ENCODE data around the gene TRABD2A. TPM values are rescaled to one million over a fixed set of nuclear protein-coding genes. Genes with fewer than 3 reads are reported as not detected.

Gene TRABD2A
- total and polyA plus RNA-seq, 7 donors: 0.16 to 46.4 (median 3.6) TPM

GRCh38 chr2:84793641-84794040 lies 87.2 kb downstream of the TRABD2A start:
- no peaks in the 10 kb centered on the region for H3K36me3 ChIP-seq
- intact Hi-C loops (cut with DNase I): no loop called here
- no peak overlapping the region for H3K4me3 ChIP-seq
- TF ChIP-seq EP300 (IDR thresholded peaks at IDR 0.05) (no peak), CTCF (IDR thresholded peaks at IDR 0.05) (no peak), POLR2AphosphoS5 (IDR thresholded peaks at IDR 0.05) (no peak), POLR2A (IDR thresholded peaks at IDR 0.05) (no peak)
- H3K27me3 ChIP-seq: no peaks in the 10 kb centered on the region
- 91 to 98% methylated on average over 4 of the region's 4 CpGs for WGBS, 2 donors
- no peak overlapping the region for H3K27ac ChIP-seq
- DNase-seq: no peak
- H3K4me1 ChIP-seq: no peaks in the 10 kb centered on the region
- no peaks in the 10 kb centered on the region for H3K9me3 ChIP-seq

GRCh38 chr2:84792856-84793522 lies 87.9 kb downstream of the TRABD2A start:
- no peaks in the 10 kb centered on the region for H3K36me3 ChIP-seq
- no peaks in the 10 kb centered on the region for H3K9me3 ChIP-seq
- no peak overlapping the region for H3K4me3 ChIP-seq
- intact Hi-C loops (cut with DNase I): no loop called here
- H3K4me1 ChIP-seq: no peaks in the 10 kb centered on the region
- no peak overlapping the region for H3K27ac ChIP-seq
- 93 to 96% methylated on average over 6 of the region's 6 CpGs for WGBS, 2 donors
- TF ChIP-seq POLR2AphosphoS5 (IDR thresholded peaks at IDR 0.05) (no peak), CTCF (IDR thresholded peaks at IDR 0.05) (no peak), EP300 (IDR thresholded peaks at IDR 0.05) (no peak), POLR2A (IDR thresholded peaks at IDR 0.05) (no peak)
- H3K27me3 ChIP-seq: no peaks in the 10 kb centered on the region
- no peak for DNase-seq

GRCh38 chr2:84788498-84788897 lies 92.4 kb downstream of the TRABD2A start:
- H3K9me3 ChIP-seq: no peaks in the 10 kb centered on the region
- no peaks in the 10 kb centered on the region for H3K27me3 ChIP-seq
- no peaks in the 10 kb centered on the region for H3K4me1 ChIP-seq
- no peaks in the 10 kb centered on the region for H3K36me3 ChIP-seq
- 92% methylated on average over 3 of the region's 3 CpGs for WGBS, 2 donors
- H3K4me3 ChIP-seq: no peak overlapping the region
- DNase-seq: no peak
- no peak for TF ChIP-seq POLR2AphosphoS5 (IDR thresholded peaks at IDR 0.05)
- TF ChIP-seq POLR2A (IDR thresholded peaks at IDR 0.05): no peak
- TF ChIP-seq CTCF (IDR thresholded peaks at IDR 0.05): no peak
- TF ChIP-seq EP300 (IDR thresholded peaks at IDR 0.05): no peak
- H3K27ac ChIP-seq: no peak overlapping the region
- intact Hi-C loops (cut with DNase I): no loop called here

- H3K4me1 ChIP-seq: no peaks in the 10 kb centered on the region
- no peak for DNase-seq
- no peak for TF ChIP-seq POLR2AphosphoS5 (IDR thresholded peaks at IDR 0.05)
- no peak for TF ChIP-seq POLR2A (IDR thresholded peaks at IDR 0.05)
- no peak for TF ChIP-seq EP300 (IDR thresholded peaks at IDR 0.05)
- no peak for TF ChIP-seq CTCF (IDR thresholded peaks at IDR 0.05)
- WGBS, 2 donors: 43 to 100% methylated on average over 1 of the region's 1 CpG
- no peaks in the 10 kb centered on the region for H3K27me3 ChIP-seq
- H3K36me3 ChIP-seq: no peaks in the 10 kb centered on the region
- H3K27ac ChIP-seq: no peak overlapping the region
- H3K4me3 ChIP-seq: no peak overlapping the region
- no peaks in the 10 kb centered on the region for H3K9me3 ChIP-seq
- intact Hi-C loops (cut with DNase I): no loop called here
Observed at GRCh38 chr2:84788027-84788426, 92.9 kb downstream of the TRABD2A start.

- TF ChIP-seq EP300 (IDR thresholded peaks at IDR 0.05) (no peak), CTCF (IDR thresholded peaks at IDR 0.05) (no peak), POLR2A (IDR thresholded peaks at IDR 0.05) (no peak), POLR2AphosphoS5 (IDR thresholded peaks at IDR 0.05) (no peak)
- Histone ChIP-seq H3K4me1 (no peaks in the 10 kb centered on the region), H3K4me3 (no peak overlapping the region), H3K9me3 (no peaks in the 10 kb centered on the region), H3K27ac (no peak overlapping the region), H3K27me3 (no peaks in the 10 kb centered on the region), H3K36me3 (no peaks in the 10 kb centered on the region)
- no peak for DNase-seq
- intact Hi-C loops (cut with DNase I): no loop called here
Observed at GRCh38 chr2:84786601-84787000, 94.3 kb downstream of the TRABD2A start.

Measured in sigmoid colon (tissue), 7 donors.